Measurements from ENCODE around the gene NEUROG1. TPM values are rescaled to one million over a fixed set of nuclear protein-coding genes. Genes with fewer than 3 reads are reported as not detected.

Gene NEUROG1
- total and polyA plus RNA-seq, 2 of the 13 experiments (the other 11 are each of a cell fraction or from before 2014, with no cell fraction given) = not detected

- no peaks in the 10 kb centered on the region for H4K20me1 ChIP-seq (ENCODE audit: insufficient read depth, low read length)
- no peak for TF ChIP-seq ZNF503 (CRISPR knock-in tag; IDR thresholded peaks at IDR 0.05)
- no peak for TF ChIP-seq ZNF597 (CRISPR knock-in tag; IDR thresholded peaks at IDR 0.05)
- no peak for TF ChIP-seq SOX6 (IDR thresholded peaks at IDR 0.05)
- no peak for TF ChIP-seq SOX6 (CRISPR knock-in tag; IDR thresholded peaks at IDR 0.05)
- no peak for TF ChIP-seq ZNF354B (CRISPR knock-in tag; IDR thresholded peaks at IDR 0.05)
- no peak for TF ChIP-seq ZC3H13 (CRISPR knock-in tag; IDR thresholded peaks at IDR 0.05)
- no peak for TF ChIP-seq ESRRA (CRISPR knock-in tag; IDR thresholded peaks at IDR 0.05; ENCODE audit: low read depth)
- no peak for TF ChIP-seq NCOA5 (CRISPR knock-in tag; IDR thresholded peaks at IDR 0.05)
- TF ChIP-seq HOXA9 (CRISPR knock-in tag; IDR thresholded peaks at IDR 0.05; ENCODE audit: borderline replicate concordance) = no peak
- no peak for TF ChIP-seq ELF4 (CRISPR knock-in tag; IDR thresholded peaks at IDR 0.05; ENCODE audit: borderline replicate concordance)
- no peak for TF ChIP-seq KLF6 (CRISPR knock-in tag; IDR thresholded peaks at IDR 0.05)
- TF ChIP-seq RXRA (CRISPR knock-in tag; IDR thresholded peaks at IDR 0.05) = no peak
- TF ChIP-seq ZSCAN12 (CRISPR knock-in tag; IDR thresholded peaks at IDR 0.05) = no peak
- TF ChIP-seq ZNF343 (CRISPR knock-in tag; IDR thresholded peaks at IDR 0.05) = no peak
- TF ChIP-seq SMC3 (IDR thresholded peaks at IDR 0.05; ENCODE audit: low read length) = no peak
- TF ChIP-seq ZSCAN29 (CRISPR knock-in tag; conservative IDR thresholded peaks at IDR 0.05) = no peak
- no peak for TF ChIP-seq TEF (CRISPR knock-in tag; IDR thresholded peaks at IDR 0.05)
- no peak for TF ChIP-seq ZNF572 (CRISPR knock-in tag; IDR thresholded peaks at IDR 0.05)
- no peak for TF ChIP-seq ZNF737 (CRISPR knock-in tag; IDR thresholded peaks at IDR 0.05; ENCODE audit: borderline replicate concordance)
- no peak for TF ChIP-seq MXI1 (IDR thresholded peaks at IDR 0.05; ENCODE audit: borderline replicate concordance, low read depth, low read length)
- TF ChIP-seq ZNF556 (CRISPR knock-in tag; IDR thresholded peaks at IDR 0.05; ENCODE audit: borderline replicate concordance) = no peak
- no peaks in the 10 kb centered on the region for H3K79me2 ChIP-seq (ENCODE audit: insufficient read depth, low read length)
- 10% methylated on average over 8 of the region's 10 CpGs for WGBS (ENCODE audit: low lambda C conversion rate)
- H3K4me3 ChIP-seq (replicated peaks in 1 of 3; ENCODE audit: insufficient read depth in 1 of 3, low read depth in 2 of 3, low read length in 3 of 3) = no peak overlapping the region
- no peaks in the 10 kb centered on the region for H3K9me3 ChIP-seq (ENCODE audit: low read length)
- in situ Hi-C loops (cut with HindIII; ENCODE audit: extremely low pct_ligation_motif_present, low pct_unique_long_range_greater_than_20kb) = loop anchor here (25.0 kb wide), 1 partner anchor 541 kb away; no protein-coding TSS in a partner anchor
- H3K9ac ChIP-seq (ENCODE audit: insufficient read depth, low read depth, low read length) = no peak overlapping the region
- no peak overlapping the region for H2AFZ ChIP-seq (ENCODE audit: low read length)
- H3K27me3 ChIP-seq (ENCODE audit: control insufficient read depth in 1 of 2, insufficient read depth in 2 of 2, low read length in 2 of 2) = peaks cover 2 to 8% of the 10 kb centered on the region in 2 experiments; a peak in 4 of 5 replicates
- BruUV-seq (replicated peaks) = no TSS peak
- no peaks in the 10 kb centered on the region for H3K4me1 ChIP-seq (ENCODE audit: insufficient read depth, low read length)
- no peak overlapping the region for H3K27ac ChIP-seq (ENCODE audit: extremely low read length, insufficient read depth, low read length)
- H3K36me3 ChIP-seq (replicated peaks in 1 of 2; ENCODE audit: control insufficient read depth in 1 of 2, insufficient read depth in 2 of 2, low read length in 2 of 2) = no peaks in the 10 kb centered on the region
- POLR2A ChIA-PET = no interaction called here
- DNase-seq (ENCODE audit: low spot score) = no peak
- no peak for ATAC-seq
- CTCF ChIA-PET (ENCODE audit: low intra/inter-chr PET ratio, low total read pairs) = no interaction called here
- no peak for FAIRE-seq
- intact Hi-C loops (cut with micrococcal nuclease; ENCODE audit: unreplicated experiment) = no loop called here
- no peak overlapping the region for H3K4me2 ChIP-seq (ENCODE audit: low read depth, low read length)
These were observed 35.4 kb upstream of the NEUROG1 start for GRCh38 chr5:135571066-135571609.
